ENCODE data around the gene FRMD7. TPM values are rescaled to one million over a fixed set of nuclear protein-coding genes. Genes with fewer than 3 reads are reported as not detected.

The FRMD7 gene, protein sequence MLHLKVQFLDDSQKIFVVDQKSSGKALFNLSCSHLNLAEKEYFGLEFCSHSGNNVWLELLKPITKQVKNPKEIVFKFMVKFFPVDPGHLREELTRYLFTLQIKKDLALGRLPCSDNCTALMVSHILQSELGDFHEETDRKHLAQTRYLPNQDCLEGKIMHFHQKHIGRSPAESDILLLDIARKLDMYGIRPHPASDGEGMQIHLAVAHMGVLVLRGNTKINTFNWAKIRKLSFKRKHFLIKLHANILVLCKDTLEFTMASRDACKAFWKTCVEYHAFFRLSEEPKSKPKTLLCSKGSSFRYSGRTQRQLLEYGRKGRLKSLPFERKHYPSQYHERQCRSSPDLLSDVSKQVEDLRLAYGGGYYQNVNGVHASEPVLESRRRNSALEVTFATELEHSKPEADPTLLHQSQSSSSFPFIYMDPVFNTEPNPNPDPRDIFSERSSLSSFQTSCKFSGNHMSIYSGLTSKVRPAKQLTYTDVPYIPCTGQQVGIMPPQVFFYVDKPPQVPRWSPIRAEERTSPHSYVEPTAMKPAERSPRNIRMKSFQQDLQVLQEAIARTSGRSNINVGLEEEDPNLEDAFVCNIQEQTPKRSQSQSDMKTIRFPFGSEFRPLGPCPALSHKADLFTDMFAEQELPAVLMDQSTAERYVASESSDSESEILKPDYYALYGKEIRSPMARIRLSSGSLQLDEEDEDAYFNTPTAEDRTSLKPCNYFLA
- under 1 TPM in 3 of 6 experiments, not detected in 3; 0.07 to 0.18 (median 0.09) TPM for total RNA-seq
- long read RNA-seq = 0 reads

DNA sequence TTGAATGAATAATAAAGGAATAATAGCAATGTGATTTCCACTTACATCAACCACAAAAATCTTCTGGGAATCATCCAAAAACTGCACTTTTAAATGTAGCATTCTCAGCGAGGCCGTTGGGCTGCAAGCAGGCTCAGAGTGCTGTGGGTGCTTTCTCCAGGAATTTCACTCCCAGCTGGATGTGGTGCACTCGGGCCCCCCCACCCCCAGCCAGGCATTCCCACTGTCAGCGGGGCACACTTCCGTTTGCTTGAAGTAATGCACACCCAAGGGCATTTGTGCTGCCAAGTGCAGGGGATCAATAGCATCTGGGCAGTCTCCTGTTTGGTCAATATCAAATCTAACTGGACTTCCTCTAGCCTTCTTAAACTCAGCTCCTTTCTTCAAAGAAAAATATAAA, at the start of gene FRMD7:
Gene FRMD7 (minus strand): TSS at position 278 of the 400 bp plus-strand sequence. CDS start 176 bp downstream, at position 102.
- Histone ChIP-seq H3K4me3 (no peak within 1 kb of the TSS), H3K9me3 (no peaks in the 10 kb centered on the region), H3K36me3 (no peaks in the 10 kb centered on the region), H3K4me1 (no peaks in the 10 kb centered on the region), H3K27ac (no peak within 1 kb of the TSS), H3K27me3 (no peaks in the 10 kb centered on the region)
- 35% methylated on average over 5 of the region's 5 CpGs for WGBS (ENCODE audit: insufficient coverage, low coverage, low lambda C conversion rate, missing lambda C conversion rate)
- peak in 3 of 4 donors; percentile 30 to 58 (median 54) for ATAC-seq
- no peak for DNase-seq
- intact Hi-C loops (cut with DNase I) = no loop called here
- TF ChIP-seq, protein P1, sequence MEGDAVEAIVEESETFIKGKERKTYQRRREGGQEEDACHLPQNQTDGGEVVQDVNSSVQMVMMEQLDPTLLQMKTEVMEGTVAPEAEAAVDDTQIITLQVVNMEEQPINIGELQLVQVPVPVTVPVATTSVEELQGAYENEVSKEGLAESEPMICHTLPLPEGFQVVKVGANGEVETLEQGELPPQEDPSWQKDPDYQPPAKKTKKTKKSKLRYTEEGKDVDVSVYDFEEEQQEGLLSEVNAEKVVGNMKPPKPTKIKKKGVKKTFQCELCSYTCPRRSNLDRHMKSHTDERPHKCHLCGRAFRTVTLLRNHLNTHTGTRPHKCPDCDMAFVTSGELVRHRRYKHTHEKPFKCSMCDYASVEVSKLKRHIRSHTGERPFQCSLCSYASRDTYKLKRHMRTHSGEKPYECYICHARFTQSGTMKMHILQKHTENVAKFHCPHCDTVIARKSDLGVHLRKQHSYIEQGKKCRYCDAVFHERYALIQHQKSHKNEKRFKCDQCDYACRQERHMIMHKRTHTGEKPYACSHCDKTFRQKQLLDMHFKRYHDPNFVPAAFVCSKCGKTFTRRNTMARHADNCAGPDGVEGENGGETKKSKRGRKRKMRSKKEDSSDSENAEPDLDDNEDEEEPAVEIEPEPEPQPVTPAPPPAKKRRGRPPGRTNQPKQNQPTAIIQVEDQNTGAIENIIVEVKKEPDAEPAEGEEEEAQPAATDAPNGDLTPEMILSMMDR (IDR thresholded peaks at IDR 0.05) = no peak
- no peak for TF ChIP-seq POLR2A (IDR thresholded peaks at IDR 0.05)

DNA sequence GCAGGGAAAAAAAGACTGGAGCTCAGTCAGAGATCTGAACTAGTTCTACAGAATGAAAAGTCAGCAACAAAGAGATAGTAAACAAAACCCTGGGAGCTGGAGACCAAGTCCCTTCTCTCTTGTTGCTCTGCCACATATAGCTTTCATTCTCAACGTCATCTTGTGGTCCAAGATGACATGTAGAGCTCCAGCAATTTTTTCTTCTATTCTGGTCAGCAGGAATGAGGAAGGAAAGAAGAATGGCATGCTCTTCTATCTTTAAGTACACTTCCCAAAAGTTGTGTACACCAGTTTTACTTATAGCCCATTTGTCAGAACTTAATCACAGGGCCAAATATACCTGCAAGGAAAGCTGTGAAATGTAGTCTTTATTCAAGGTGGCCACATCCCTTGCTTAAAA, 45.8 kb upstream of the FRMD7 start:
- H3K4me3 ChIP-seq = no peak overlapping the region
- WGBS (ENCODE audit: insufficient coverage, low coverage, low lambda C conversion rate, missing lambda C conversion rate) = 21% methylated on average over 1 of the region's 1 CpG
- no peaks in the 10 kb centered on the region for H3K9me3 ChIP-seq
- no peak overlapping the region for H3K27ac ChIP-seq
- peaks cover 0 to 11% (median 5%) of the 10 kb centered on the region in 4 donors for H3K4me1 ChIP-seq
- TF ChIP-seq, protein P1 (IDR thresholded peaks at IDR 0.05) = no peak
- TF ChIP-seq POLR2A (IDR thresholded peaks at IDR 0.05) = no peak
- no peaks in the 10 kb centered on the region for H3K36me3 ChIP-seq
- no peaks in the 10 kb centered on the region for H3K27me3 ChIP-seq
- intact Hi-C loops (cut with DNase I) = no loop called here
- ATAC-seq = no peak
- no peak for DNase-seq

DNA sequence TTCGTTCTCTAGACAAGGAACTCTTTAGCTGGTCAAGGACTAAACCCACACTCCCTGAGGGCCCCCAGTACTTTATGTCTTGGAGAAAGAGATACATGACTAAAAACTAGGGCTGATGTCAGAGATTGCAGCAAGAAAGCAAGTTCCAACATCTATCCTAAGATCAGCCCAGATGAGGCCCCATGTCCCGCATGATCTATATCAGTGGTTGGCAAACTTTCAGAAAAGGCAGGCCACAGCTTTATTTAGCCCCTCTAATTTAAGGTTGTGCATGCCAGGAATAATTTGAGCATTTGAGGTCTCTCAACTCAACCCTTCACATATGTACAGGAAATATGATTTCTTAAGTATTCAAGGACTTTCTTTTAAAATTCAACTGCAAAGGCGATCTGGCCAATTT, 44.1 kb upstream of the FRMD7 start:
- Histone ChIP-seq H3K4me1 (peaks cover 0 to 13% (median 5%) of the 10 kb centered on the region in 4 donors), H3K36me3 (no peaks in the 10 kb centered on the region), H3K9me3 (no peaks in the 10 kb centered on the region), H3K27ac (no peak overlapping the region), H3K27me3 (no peaks in the 10 kb centered on the region), H3K4me3 (no peak overlapping the region)
- ATAC-seq = no peak
- intact Hi-C loops (cut with DNase I) = no loop called here
- 72% methylated on average over 3 of the region's 3 CpGs for WGBS (ENCODE audit: insufficient coverage, low coverage, low lambda C conversion rate, missing lambda C conversion rate)
- no peak for DNase-seq
- TF ChIP-seq, protein P1 (IDR thresholded peaks at IDR 0.05) = no peak
- TF ChIP-seq POLR2A (IDR thresholded peaks at IDR 0.05) = no peak

DNA sequence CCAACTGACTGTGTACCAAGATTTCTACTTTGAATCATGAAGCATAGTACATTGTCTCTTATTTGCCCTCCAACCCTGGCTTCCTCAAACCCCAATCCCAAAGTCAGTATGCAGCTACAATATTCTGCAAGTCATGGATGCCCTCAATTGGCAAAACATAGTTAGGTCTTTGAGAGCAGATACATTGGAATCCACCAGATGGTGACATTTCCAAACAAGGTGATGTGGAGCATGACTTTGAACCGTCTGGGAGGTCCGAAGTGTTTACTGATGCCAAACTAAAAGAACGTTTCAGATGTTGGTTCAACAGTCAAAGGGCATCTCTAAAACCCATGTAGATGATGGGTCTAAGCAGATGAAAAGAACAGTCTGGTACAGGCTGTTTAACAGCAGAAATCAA, 43.7 kb upstream of the FRMD7 start:
- H3K27me3 ChIP-seq = no peaks in the 10 kb centered on the region
- no peak overlapping the region for H3K27ac ChIP-seq
- DNase-seq (peak in 1 of 3 donors; percentile 43), ATAC-seq (peak; percentile 87 to 92 (median 89))
- H3K4me1 ChIP-seq = peaks cover 0 to 13% (median 5%) of the 10 kb centered on the region in 4 donors
- TF ChIP-seq POLR2A (IDR thresholded peaks at IDR 0.05) = no peak
- TF ChIP-seq, protein P1 (IDR thresholded peaks at IDR 0.05) = peak; percentile 24 to 51 (median 41)
- WGBS (ENCODE audit: insufficient coverage, low coverage, low lambda C conversion rate, missing lambda C conversion rate) = 31% methylated on average over 3 of the region's 3 CpGs
- no peak overlapping the region for H3K4me3 ChIP-seq
- no peaks in the 10 kb centered on the region for H3K36me3 ChIP-seq
- no peaks in the 10 kb centered on the region for H3K9me3 ChIP-seq
- intact Hi-C loops (cut with DNase I) = no loop called here

All from right lobe of liver (tissue), 6 donors.